Measurements from ENCODE around the gene CRYBB1. TPM values are rescaled to one million over a fixed set of nuclear protein-coding genes. Genes with fewer than 3 reads are reported as not detected.

The CRYBB1 gene
- total RNA-seq, 2 donors from 2014 or later = 0.33 to 1.7 TPM

GRCh38 chr22:26553056-26553752 is 64.6 kb downstream of the CRYBB1 start:
- Histone ChIP-seq H3K36me3 (ENCODE audit: control insufficient read depth, insufficient read depth, low read length) (no peaks in the 10 kb centered on the region), H3K4me3 (ENCODE audit: low read length) (no peak overlapping the region), H3K9ac (ENCODE audit: extremely low read depth, low read length, poor library complexity, severe bottlenecking) (no peak overlapping the region), H3K4me1 (ENCODE audit: control insufficient read depth, insufficient read depth, low read length) (peaks cover 3% of the 10 kb centered on the region), H3K27me3 (ENCODE audit: control insufficient read depth, insufficient read depth, low read length, poor library complexity, severe bottlenecking) (no peaks in the 10 kb centered on the region), H3K9me3 (ENCODE audit: control insufficient read depth, low read length) (no peaks in the 10 kb centered on the region), H3K27ac (ENCODE audit: low read depth, low read length) (no peak overlapping the region)
- Mint-ChIP-seq H3K4me3 (no peak overlapping the region), H3K9me3 (no peaks in the 10 kb centered on the region), H3K27me3 (ENCODE audit: insufficient read depth) (no peaks in the 10 kb centered on the region), H3K27ac (peak overlapping the region; percentile 66), H3K36me3 (ENCODE audit: low read depth) (peaks cover 12% of the 10 kb centered on the region), H3K4me1 (peaks cover 12% of the 10 kb centered on the region)
- DNase-seq = no peak
- TF ChIP-seq CTCF (conservative IDR thresholded peaks at IDR 0.05) = no peak
- WGBS, 2 experiments (ENCODE audit: insufficient coverage in 1 of 2, insufficient read length in 1 of 2) = 70 to 93% methylated on average over 3 to 7 of the region's 7 CpGs

- Histone ChIP-seq H3K9ac (ENCODE audit: extremely low read depth, low read length, poor library complexity, severe bottlenecking) (no peak overlapping the region), H3K4me3 (ENCODE audit: low read length) (no peak overlapping the region), H3K9me3 (ENCODE audit: control insufficient read depth, low read length) (no peaks in the 10 kb centered on the region), H3K4me1 (ENCODE audit: control insufficient read depth, insufficient read depth, low read length) (peaks cover 3% of the 10 kb centered on the region), H3K36me3 (ENCODE audit: control insufficient read depth, insufficient read depth, low read length) (no peaks in the 10 kb centered on the region), H3K27ac (ENCODE audit: low read depth, low read length) (no peak overlapping the region), H3K27me3 (ENCODE audit: control insufficient read depth, insufficient read depth, low read length, poor library complexity, severe bottlenecking) (no peaks in the 10 kb centered on the region)
- Mint-ChIP-seq H3K4me1 (peaks cover 12% of the 10 kb centered on the region), H3K9me3 (no peaks in the 10 kb centered on the region), H3K27me3 (ENCODE audit: insufficient read depth) (no peaks in the 10 kb centered on the region), H3K4me3 (no peak overlapping the region), H3K27ac (no peak overlapping the region), H3K36me3 (ENCODE audit: low read depth) (peaks cover 14% of the 10 kb centered on the region)
- no peak for DNase-seq
- TF ChIP-seq CTCF (conservative IDR thresholded peaks at IDR 0.05) = no peak
- 65 to 66% methylated on average over 6 to 9 of the region's 10 CpGs for WGBS, 2 experiments (ENCODE audit: insufficient coverage in 1 of 2, insufficient read length in 1 of 2)
Observed at GRCh38 chr22:26552466-26552865, 65.4 kb downstream of the CRYBB1 start.

GRCh38 chr22:26551568-26551967 is 66.3 kb downstream of the CRYBB1 start:
- H3K4me1 ChIP-seq (ENCODE audit: control insufficient read depth, insufficient read depth, low read length) = peaks cover 3% of the 10 kb centered on the region
- no peak for DNase-seq
- Mint-ChIP-seq H3K4me1 (peaks cover 12% of the 10 kb centered on the region), H3K27me3 (ENCODE audit: insufficient read depth) (no peaks in the 10 kb centered on the region), H3K27ac (no peak overlapping the region), H3K36me3 (ENCODE audit: low read depth) (peaks cover 18% of the 10 kb centered on the region), H3K4me3 (no peak overlapping the region), H3K9me3 (no peaks in the 10 kb centered on the region)
- 98 to 100% methylated on average over 1 to 2 of the region's 2 CpGs for WGBS, 2 experiments (ENCODE audit: insufficient coverage in 1 of 2, insufficient read length in 1 of 2)
- no peak for TF ChIP-seq CTCF (conservative IDR thresholded peaks at IDR 0.05)
- no peaks in the 10 kb centered on the region for H3K9me3 ChIP-seq (ENCODE audit: control insufficient read depth, low read length)
- no peak overlapping the region for H3K27ac ChIP-seq (ENCODE audit: low read depth, low read length)
- no peak overlapping the region for H3K9ac ChIP-seq (ENCODE audit: extremely low read depth, low read length, poor library complexity, severe bottlenecking)
- H3K4me3 ChIP-seq (ENCODE audit: low read length) = no peak overlapping the region
- peaks cover 7% of the 10 kb centered on the region for H3K36me3 ChIP-seq (ENCODE audit: control insufficient read depth, insufficient read depth, low read length)
- H3K27me3 ChIP-seq (ENCODE audit: control insufficient read depth, insufficient read depth, low read length, poor library complexity, severe bottlenecking) = no peaks in the 10 kb centered on the region

Data from endodermal cell (in vitro differentiated cells).